Measurements from ENCODE around the gene USH1C.

Gene USH1C

DNA sequence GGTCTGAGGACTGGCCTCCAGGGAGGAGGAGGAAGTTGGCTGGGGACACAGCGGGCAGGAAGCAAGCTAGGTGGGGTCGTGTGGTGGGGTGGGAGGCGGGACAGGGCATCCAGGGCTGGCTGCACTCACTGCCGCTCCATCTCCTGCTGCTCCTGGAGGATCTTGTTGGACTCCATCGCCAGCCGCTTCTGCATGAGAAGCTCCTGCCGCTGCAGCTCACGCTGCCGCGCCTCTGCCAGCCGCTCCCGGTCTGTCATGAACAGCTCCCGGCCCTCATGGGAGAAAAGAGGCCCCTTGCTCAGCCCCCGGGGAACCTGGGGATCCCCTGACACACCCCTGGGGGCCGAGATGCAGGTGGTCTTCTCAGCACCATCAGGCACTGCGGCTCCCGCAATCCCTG is 21.6 kb downstream of the USH1C start:
- no peak for DNase-seq

DNA sequence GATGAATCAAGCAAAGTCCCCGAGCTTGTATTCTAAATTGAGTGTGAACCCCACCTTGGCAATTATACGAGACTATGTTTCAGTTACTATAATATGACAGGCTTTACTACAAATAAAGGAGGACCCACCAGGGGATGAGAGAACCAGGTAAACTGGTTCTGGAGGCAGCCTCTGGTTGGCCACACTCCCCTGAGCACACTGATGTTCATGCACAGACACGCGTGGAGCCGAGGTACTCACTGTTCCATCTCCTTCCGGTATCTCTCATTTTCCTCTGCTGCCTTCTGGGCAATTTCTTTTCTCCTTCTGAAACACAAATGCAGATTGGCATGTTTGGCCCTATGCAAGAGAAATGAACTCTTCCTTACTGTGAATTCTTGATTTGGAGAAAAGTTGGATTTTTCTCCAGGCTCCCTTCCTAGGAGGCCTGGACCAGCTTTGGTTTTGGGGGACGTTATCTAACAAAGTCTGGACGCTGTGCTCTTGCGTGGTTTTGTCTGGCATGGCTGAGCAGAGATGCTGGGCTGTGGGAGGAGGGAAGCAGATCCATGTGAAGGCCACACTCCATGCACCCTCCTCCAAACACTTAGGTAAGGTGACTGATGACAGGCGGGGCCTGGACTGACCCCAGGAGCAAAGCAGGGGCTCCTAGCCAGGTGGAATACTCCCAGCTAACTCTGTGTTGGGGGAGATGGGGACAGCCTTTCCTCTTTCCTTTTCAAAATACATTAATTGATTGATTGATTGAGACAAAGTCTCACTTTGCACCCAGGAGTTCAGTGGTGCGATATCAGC is 22.9 kb downstream of the USH1C start:
- DNase-seq = no peak

DNA sequence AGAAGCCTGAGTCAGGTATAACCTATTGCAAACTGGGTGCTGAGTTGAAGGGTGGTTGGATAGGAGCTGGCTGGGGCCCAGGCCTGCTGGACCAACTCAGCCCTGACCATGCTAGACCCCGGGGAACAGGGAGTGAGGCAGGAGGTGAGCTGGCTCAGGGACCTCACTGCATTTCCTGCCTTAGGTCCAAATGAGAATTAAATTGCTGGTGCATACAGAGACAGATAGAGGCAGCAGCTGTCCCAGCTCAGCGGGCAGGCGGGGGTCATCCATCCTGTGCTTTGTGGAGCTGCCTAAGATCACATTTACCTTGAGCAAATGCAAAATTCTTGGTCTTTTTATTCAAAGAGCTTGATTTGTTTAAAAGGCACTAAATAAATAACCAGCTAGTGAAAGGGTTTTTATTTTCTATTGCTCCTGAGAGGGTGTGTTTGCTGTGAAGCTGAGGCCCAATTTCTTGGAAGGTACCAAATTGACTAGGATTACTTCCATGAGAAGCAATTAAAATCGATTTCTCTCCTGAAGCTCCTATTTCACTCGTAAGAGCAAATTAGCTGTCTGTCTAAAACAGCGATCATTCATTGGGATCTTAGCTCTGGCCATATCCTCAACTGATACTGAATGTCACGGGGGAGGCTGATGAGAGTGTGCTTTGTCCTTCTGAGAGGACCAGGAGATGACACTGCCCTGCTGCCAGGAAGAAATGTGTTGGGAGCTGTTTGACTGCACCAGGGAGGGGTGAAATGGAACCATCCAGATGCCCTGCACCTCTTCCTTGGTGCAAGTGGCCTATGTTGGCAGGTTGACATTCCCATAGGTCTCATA is 24.9 kb downstream of the USH1C start:
- no peak for DNase-seq

DNA sequence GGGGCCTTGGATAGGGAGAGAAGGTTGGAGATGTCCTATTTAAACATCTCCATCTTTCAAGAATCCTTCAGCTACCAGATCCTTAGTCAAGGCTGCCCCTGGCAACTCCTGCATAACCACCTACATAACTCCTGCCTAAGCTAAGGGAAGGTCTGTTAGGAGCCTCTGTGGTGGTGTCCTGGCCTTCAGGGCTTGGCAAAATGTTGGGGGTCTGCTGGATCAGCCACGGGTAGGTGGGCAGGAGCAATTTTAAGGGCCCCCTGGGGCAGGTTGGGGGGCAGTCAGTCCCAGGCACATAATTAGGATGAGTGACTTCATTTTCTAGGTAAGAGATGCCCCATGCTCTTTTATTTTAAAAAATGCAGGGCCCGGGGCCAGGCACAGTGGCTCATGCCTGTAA is 25.9 kb downstream of the USH1C start:
- DNase-seq = no peak

GRCh38 chr11:17517186-17517585 is 27.0 kb downstream of the USH1C start:
- DNase-seq = no peak

DNA sequence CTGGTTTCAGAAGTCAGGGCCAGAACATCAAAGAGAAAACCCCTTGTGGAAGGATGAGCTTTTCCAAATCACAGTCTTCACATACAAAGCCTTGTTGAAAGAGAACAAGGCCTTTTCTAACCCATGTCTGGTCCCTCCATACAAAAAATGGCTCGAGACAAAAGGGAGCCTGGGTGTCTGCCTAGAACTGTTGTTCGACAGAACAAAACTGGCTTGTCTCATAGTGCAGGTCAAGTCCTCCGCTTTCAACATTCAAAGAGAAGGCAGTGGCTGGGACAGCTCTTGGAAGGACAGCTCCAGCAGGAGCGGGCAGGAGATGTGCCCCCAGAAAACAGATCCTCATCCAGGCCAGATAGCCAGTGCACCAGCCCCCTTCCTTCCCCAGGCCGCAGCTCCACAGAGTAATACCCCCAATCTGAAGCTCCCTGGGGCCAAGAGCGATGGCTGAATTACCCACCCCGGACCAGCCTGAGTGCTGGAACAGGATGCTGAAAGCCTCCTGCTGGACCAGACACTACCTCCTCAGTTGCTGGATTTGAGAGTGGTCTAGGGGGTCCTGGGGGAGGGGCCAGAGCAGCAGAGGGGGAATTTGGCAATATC is 27.6 kb downstream of the USH1C start:
- no peak for DNase-seq

- no peak for DNase-seq
Measured at GRCh38 chr11:17515443-17516176, 28.6 kb downstream of the USH1C start.

DNA sequence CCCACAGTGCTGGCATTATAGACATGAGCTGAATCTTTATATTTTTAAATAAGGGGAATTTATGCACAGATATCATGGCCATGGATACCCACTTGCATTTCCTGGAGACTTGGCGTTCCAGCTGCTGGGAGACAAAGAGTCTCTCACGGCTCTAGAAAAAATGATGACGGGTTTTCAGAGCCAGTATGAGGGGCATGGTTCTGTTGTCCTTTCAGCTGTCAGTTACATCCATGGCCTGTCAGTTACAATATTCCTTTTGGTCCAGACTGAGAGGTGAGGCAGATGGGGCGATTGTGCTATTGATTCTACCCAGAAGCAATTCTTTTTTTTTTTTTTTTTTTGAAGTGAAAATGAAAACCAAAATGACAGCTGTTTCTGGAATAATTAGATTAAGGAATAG is 29.7 kb downstream of the USH1C start:
- no peak for DNase-seq

DNA sequence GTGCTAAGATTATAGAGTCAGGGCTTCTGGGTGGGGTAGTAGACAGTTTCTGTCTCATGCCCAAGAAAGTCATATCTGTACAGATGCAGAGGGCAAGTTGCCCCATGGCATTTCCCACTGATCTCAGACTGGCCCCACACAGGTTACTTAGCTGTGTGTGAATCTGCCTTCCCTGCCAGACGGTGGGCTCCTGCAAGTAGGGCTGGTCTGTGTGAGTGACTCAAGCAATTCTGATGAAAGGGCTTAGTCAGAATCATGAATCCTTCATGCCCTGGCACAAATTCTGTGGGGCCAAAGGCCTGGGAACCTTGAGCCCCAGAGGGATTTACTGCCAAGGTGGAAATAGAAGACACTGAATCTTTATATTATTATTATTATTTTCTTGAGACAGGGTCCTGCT is 30.4 kb downstream of the USH1C start:
- DNase-seq = no peak

DNA sequence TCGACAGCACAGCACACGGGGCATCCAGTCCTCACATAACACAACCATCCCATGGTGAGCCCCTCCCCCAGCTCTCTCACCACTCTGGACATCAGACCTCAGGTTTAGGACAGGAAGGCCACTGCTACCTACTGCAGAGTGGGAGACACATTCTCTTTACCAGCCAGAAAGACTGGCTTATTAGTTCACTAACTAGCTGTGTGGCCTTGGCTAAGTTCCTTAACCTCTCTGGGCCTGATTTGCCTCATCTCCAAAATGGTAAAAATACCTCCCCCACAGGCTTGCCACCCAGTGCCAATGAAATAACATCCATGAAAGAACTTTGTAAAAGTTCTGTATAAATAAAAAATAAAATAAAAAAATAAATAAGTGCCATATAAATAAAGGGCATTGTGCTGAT is 32.1 kb downstream of the USH1C start:
- no peak for DNase-seq

- DNase-seq = no peak
Measured at GRCh38 chr11:17511571-17511970, 32.6 kb downstream of the USH1C start.

- DNase-seq = no peak
Measured at GRCh38 chr11:17510507-17511206, 33.6 kb downstream of the USH1C start.

DNA sequence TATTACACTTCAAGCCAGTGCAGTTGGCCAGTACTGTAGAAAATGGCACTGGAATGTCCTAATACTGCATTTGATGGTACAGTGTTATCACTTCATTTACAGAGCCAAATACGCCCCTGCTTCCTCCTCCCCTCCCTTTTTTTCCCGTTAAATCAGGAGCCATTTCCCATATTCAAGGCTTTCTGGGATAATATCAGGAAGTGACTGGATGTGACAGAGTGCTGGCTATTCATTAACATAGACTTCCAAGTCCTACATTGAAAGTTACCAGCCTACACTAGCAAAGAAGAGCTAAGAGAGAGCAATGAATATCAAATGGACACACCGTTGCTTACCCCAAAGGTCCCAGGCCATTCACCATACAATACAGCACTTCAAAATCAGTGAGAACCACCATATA is 35.4 kb downstream of the USH1C start:
- DNase-seq = no peak

DNA sequence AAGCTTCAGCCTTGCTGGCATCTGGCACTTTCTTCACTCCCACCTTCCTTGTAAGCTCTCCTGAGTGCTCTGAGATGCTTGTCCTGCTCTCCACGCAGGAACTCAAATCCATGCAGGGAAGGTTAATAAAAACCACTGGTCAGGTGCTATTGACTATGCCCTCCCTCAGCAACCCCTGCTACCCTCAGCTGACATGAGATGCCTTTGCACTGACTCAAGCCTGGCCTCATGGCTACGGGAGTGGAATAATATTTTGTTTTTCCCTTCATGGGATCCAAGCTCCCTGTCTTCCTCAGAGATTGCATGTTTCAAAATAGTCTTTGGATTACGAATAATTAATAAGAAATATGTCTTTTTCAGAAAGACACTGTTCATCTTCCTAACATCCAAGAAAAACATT is 35.9 kb downstream of the USH1C start:
- no peak for DNase-seq

GRCh38 chr11:17507773-17508172 is 36.4 kb downstream of the USH1C start:
- DNase-seq = no peak

DNA sequence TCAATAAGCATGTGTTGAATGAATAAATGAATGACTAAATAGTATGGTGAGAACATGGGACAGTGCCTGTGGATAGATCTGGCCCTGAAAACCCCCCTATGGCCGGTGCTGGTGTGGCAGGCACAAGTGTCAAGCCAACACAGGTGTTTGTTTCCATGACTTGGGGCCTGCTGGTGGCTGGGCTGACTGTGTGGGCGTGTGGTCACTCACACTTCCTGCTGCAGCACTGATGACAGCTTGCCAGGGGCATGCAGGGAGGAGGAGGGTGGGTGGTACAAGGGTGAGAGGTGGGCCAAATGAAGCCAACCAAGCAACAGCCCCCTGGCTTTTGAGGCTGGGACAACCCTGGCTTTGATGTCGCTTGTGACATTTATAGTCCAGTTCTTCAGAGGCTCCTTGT is 37.3 kb downstream of the USH1C start:
- DNase-seq = no peak

DNA sequence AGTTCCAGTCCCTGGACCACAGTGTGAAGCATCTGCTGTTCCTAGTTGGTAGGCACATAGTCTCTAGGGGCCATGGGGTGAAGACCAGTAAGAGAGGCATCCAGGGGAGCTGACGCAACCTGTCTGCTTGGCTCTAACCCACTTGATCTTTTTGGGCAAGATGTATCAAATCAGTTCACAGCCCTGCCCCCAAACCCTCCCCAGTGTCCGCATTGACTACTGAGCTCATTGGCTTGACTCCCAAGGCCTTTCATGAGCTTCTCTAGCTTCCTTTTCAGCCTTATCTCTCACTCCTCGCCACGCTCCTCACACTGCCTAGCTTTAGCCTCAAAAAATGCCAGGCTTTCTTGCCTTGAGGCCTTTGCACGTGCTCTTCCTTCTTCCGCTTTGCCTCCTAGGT is 37.9 kb downstream of the USH1C start:
- DNase-seq = no peak

- DNase-seq = no peak
Measured at GRCh38 chr11:17505146-17505545, 39.1 kb downstream of the USH1C start.

GRCh38 chr11:17504330-17505107 is 39.7 kb downstream of the USH1C start:
- DNase-seq = peak; percentile 63

- DNase-seq = no peak
Measured at GRCh38 chr11:17502630-17503029, 41.6 kb downstream of the USH1C start.

DNA sequence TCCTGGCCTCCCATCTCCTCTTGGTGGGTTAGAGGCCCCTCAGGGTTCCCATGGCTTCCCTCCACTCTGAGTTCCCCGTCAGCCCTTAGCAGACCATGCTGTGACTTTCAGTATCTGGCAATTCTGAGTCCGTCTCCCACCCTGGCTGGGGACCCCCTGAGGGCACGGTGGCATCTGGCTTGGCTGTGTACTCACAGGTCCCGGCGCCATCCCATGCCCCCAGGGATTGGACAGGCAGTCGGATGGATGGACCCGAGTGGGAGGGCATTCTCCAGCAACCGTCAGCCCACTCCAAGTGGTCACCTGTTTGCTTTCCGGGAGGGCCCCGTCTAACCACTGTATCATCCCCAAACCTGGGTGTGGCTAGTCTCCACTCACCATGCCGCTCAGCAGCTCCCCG is 43.5 kb downstream of the USH1C start:
- DNase-seq = no peak

- DNase-seq = no peak
Measured at GRCh38 chr11:17498475-17498874, 45.7 kb downstream of the USH1C start.
